Testis (tissue), 3 donors: ENCODE data around the gene CUBN. TPM values are rescaled to one million over a fixed set of nuclear protein-coding genes. Genes with fewer than 3 reads are reported as not detected.

Experiments used
- DNase-seq: peaks from one replicate; pipeline ENCODE4 v3.0.0-alpha.2; 2019
- H3K27ac ChIP-seq, 2 donors: fragments of 200-600 bp; sonication (generic); one replicate each; pipeline ENCODE4 v1.5.1; 2019
- H3K27me3 ChIP-seq: fragments of 200-600 bp; sonication (generic); one replicate; pipeline ENCODE4 v1.5.1; 2019
- H3K36me3 ChIP-seq: fragments of 200-600 bp; sonication (generic); one replicate; pipeline ENCODE4 v1.5.1; 2017; ENCODE audit warnings: low read depth; ENCODE audit errors: missing control alignments
- H3K4me1 ChIP-seq: fragments of 200-600 bp; sonication (generic); one replicate; pipeline ENCODE4 v1.5.1; 2019
- H3K4me3 ChIP-seq, 2 donors: fragments of 200-600 bp; sonication (generic); one replicate each; pipeline ENCODE4 v1.5.1; 2017 to 2019
- H3K9me3 ChIP-seq: fragments of 200-600 bp; sonication (generic); one replicate; pipeline ENCODE4 v1.5.1; 2017
- CTCF ChIP-seq, 3 experiments: fragments of 450-650 bp in 2 of 3; fragments of 200-600 bp in 1 of 3; sonication (generic) in 1 of 3; IDR thresholded peaks; one replicate each; pipeline ENCODE4 v1.5.1; 2016 to 2019; ENCODE audit warnings: antibody characterized with exemption in 3 of 3, mild to moderate bottlenecking in 2 of 3, moderate library complexity in 1 of 3
- POLR2A ChIP-seq: fragments of 450-650 bp; IDR thresholded peaks from one replicate; pipeline ENCODE4 v1.6.1; 2017; ENCODE audit warnings: antibody characterized with exemption, mild to moderate bottlenecking, moderate library complexity
- WGBS, 2 donors: methylation state at CpG; one replicate each; pipeline ENCODE4 v1.1.5; 2018; 5-methylcytosine and 5-hydroxymethylcytosine counted together
- intact Hi-C: fragments of 100-400 bp; cut with DNase I; formaldehyde crosslinking; loops from one replicate; pipeline ENCODE4 v1.15.1; 2023; ENCODE audit warnings: low total_unique reads
- polyA plus RNA-seq: library from polyadenylated mRNA; stranded (reverse); fragments of 350-450 nt; fragmentation: Illumina TruSeq; extraction: RNeasy Lipid Tissue Mini Kit (QIAGEN cat#74804); gene quantifications from one replicate; pipeline ENCODE4 v1.2.3, GENCODE V29; 2014; ENCODE audit warnings: low read depth, low replicate concordance; ENCODE audit not compliant: insufficient read depth
- total RNA-seq, 2 donors: library from RNA; depleted of rRNA; stranded (reverse); fragments of >200 nt; gene quantifications; one replicate each; pipeline ENCODE4 v1.2.3, GENCODE V29; 2016

CUBN gene
- total and polyA plus RNA-seq, 3 donors from 2014 or later: 11.0 to 39.3 (median 19.2) TPM

- no peaks in the 10 kb centered on the region for H3K9me3 ChIP-seq
- intact Hi-C loops: no loop called here
- TF ChIP-seq POLR2A (no peak), CTCF (IDR thresholded peaks at IDR 0.05) (no peak)
- H3K27me3 ChIP-seq: no peaks in the 10 kb centered on the region
- no peak overlapping the region for H3K27ac ChIP-seq
- H3K36me3 ChIP-seq: no peaks in the 10 kb centered on the region
- no peaks in the 10 kb centered on the region for H3K4me1 ChIP-seq
- no peak for DNase-seq
- no peak overlapping the region for H3K4me3 ChIP-seq
- WGBS, 2 donors: 94 to 96% methylated on average over 3 of the region's 3 CpGs
Observed at GRCh38 chr10:16923726-16924125, 205.9 kb downstream of the CUBN start.

GRCh38 chr10:16923309-16923708, 206.3 kb downstream of the CUBN start:
- Histone ChIP-seq H3K36me3 (no peaks in the 10 kb centered on the region), H3K27ac (no peak overlapping the region), H3K4me1 (no peaks in the 10 kb centered on the region), H3K4me3 (no peak overlapping the region), H3K27me3 (no peaks in the 10 kb centered on the region), H3K9me3 (no peaks in the 10 kb centered on the region)
- TF ChIP-seq CTCF (IDR thresholded peaks at IDR 0.05) (no peak), POLR2A (no peak)
- no peak for DNase-seq
- 19 to 60% methylated on average over 2 of the region's 2 CpGs for WGBS, 2 donors
- intact Hi-C loops: no loop called here

GRCh38 chr10:16919121-16919982, 210.3 kb downstream of the CUBN start:
- no peaks in the 10 kb centered on the region for H3K36me3 ChIP-seq
- TF ChIP-seq POLR2A: no peak
- TF ChIP-seq CTCF (IDR thresholded peaks at IDR 0.05): no peak
- no peak overlapping the region for H3K4me3 ChIP-seq
- H3K9me3 ChIP-seq: no peaks in the 10 kb centered on the region
- intact Hi-C loops: no loop called here
- WGBS, 2 donors: 59% methylated on average over 9 of the region's 9 CpGs
- H3K4me1 ChIP-seq: no peaks in the 10 kb centered on the region
- DNase-seq: no peak
- no peaks in the 10 kb centered on the region for H3K27me3 ChIP-seq
- no peak overlapping the region for H3K27ac ChIP-seq

- Histone ChIP-seq H3K9me3 (no peaks in the 10 kb centered on the region), H3K27ac (no peak overlapping the region), H3K36me3 (no peaks in the 10 kb centered on the region), H3K27me3 (no peaks in the 10 kb centered on the region), H3K4me3 (no peak overlapping the region), H3K4me1 (no peaks in the 10 kb centered on the region)
- no peak for DNase-seq
- WGBS, 2 donors: 88 to 98% methylated on average over 6 of the region's 6 CpGs
- intact Hi-C loops: no loop called here
- TF ChIP-seq POLR2A: no peak
- no peak for TF ChIP-seq CTCF (IDR thresholded peaks at IDR 0.05)
Observed at GRCh38 chr10:16916496-16916895, 213.1 kb downstream of the CUBN start.

GRCh38 chr10:16915300-16915699, 214.3 kb downstream of the CUBN start:
- no peak for DNase-seq

More at GRCh38 chr10:16915300-16915699, 214.3 kb downstream of the CUBN start:
- WGBS, 2 donors: 78% methylated on average over 2 of the region's 2 CpGs
- Histone ChIP-seq H3K27ac (no peak overlapping the region), H3K4me1 (no peaks in the 10 kb centered on the region), H3K27me3 (no peaks in the 10 kb centered on the region), H3K36me3 (no peaks in the 10 kb centered on the region), H3K4me3 (no peak overlapping the region), H3K9me3 (no peaks in the 10 kb centered on the region)
- intact Hi-C loops: no loop called here
- no peak for TF ChIP-seq CTCF (IDR thresholded peaks at IDR 0.05)
- TF ChIP-seq POLR2A: no peak
